Measurements from ENCODE around the gene MSLN.

MSLN gene

GRCh38 chr16:813916-814412, 53.4 kb downstream of the MSLN start:
- no peak for DNase-seq

GRCh38 chr16:814974-815373, 54.4 kb downstream of the MSLN start:
- no peak for DNase-seq

GRCh38 chr16:815861-816260, 55.3 kb downstream of the MSLN start:
- no peak for DNase-seq

DNA sequence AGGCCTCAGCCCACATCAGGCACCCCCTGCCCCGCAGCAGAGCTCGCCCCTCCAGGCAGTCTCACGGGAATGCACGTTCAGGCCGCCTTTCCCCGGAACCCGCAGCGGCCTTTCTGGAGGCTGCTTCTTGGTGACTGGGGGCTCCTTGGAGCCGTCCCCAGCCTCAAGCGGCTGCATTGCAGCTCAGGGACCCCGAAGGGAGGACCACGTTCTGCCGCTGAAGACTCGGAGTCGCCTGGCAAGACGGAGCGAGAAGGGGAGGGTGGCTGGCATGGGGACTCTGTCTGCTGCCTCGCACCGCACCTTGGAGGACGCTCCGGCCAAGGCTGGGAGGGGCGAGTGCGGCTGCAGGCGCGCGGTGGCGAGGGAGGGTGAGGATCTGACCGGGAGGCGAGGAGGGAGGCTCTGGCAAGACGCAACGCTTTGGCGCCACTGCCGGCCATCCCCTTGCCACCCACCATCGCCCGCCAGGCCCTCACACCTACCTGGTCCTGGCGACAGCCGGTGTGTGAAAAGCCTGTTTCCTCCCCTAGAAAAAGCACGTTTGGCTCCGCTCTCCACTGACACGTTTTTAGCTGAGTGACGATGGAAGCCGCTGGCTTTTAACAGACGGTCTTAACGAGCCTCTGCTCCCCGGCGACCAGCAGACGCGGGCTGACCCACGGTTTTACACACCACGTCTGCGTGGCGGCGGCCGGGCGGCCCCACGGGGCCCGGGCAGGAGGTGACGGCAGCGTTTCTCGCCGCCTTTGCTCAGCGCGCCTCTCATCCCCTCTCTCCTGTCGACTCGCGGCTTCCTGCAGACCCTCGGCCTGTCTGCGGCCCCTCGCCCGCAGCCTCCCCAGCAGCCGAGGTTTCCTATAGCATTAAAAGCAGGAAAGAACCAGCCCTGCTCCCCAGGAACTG, 56.7 kb downstream of the MSLN start:
- no peak for DNase-seq

GRCh38 chr16:818132-818531, 57.6 kb downstream of the MSLN start:
- no peak for DNase-seq

All from NCI-H146 (cell line).